Hepatocyte (in vitro differentiated cells): Measurements from ENCODE around the gene CMSS1.

ENCODE experiments used
- EZH2phosphoT487 ChIP-seq: fragments of 200-600 bp; sonication (generic); IDR thresholded peaks from one replicate; pipeline ENCODE4 v1.6.1; 2018; ENCODE audit warnings: antibody characterized with exemption, mild to moderate bottlenecking, low read depth, moderate library complexity; ENCODE audit not compliant: unreplicated experiment, severe bottlenecking
- TF ChIP-seq, protein P1 (sequence below): fragments of 200-600 bp; sonication (generic); IDR thresholded peaks from 2 replicates; pipeline ENCODE4 v1.5.1; 2016; ENCODE audit warnings: antibody characterized with exemption, mild to moderate bottlenecking; ENCODE audit not compliant: poor library complexity

DNA sequence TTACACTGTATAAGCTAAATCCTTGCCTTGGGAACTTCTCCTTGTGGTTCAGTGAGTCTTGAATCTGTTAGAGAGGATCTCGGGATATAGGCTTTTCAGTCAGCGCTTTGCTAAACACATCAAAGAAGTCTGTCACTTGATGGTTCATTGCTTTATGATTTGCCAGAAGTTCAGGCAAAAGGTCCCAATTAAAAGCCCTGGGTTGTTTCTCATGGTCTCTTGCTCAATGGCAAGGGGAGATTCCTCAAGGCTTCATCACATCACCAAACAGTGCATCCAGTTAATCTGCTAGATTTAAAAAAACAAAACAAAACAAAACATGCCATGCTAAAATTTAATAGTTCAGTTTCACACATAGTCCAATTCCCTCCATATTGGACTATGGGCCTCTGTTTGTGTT lies 181.9 kb downstream of the CMSS1 start:
- TF ChIP-seq, protein P1, sequence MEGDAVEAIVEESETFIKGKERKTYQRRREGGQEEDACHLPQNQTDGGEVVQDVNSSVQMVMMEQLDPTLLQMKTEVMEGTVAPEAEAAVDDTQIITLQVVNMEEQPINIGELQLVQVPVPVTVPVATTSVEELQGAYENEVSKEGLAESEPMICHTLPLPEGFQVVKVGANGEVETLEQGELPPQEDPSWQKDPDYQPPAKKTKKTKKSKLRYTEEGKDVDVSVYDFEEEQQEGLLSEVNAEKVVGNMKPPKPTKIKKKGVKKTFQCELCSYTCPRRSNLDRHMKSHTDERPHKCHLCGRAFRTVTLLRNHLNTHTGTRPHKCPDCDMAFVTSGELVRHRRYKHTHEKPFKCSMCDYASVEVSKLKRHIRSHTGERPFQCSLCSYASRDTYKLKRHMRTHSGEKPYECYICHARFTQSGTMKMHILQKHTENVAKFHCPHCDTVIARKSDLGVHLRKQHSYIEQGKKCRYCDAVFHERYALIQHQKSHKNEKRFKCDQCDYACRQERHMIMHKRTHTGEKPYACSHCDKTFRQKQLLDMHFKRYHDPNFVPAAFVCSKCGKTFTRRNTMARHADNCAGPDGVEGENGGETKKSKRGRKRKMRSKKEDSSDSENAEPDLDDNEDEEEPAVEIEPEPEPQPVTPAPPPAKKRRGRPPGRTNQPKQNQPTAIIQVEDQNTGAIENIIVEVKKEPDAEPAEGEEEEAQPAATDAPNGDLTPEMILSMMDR = no peak
- TF ChIP-seq EZH2phosphoT487 = no peak
